Skin of body (tissue), 2 donors: ENCODE results near the gene FUT7. TPM values are rescaled to one million over a fixed set of nuclear protein-coding genes. Genes with fewer than 3 reads are reported as not detected.
"Not testable (repeated sequence)": the region's sequence is repeated elsewhere in the genome, so short reads cannot be mapped to it uniquely, and the experiment has no call there.

ENCODE experiments used
- DNase-seq: peaks from one replicate; lab custom pipeline; 2025; lab: John Stamatoyannopoulos, UW
- total RNA-seq: library from RNA; depleted of rRNA; stranded (reverse); fragments of >200 nt; gene quantifications from one replicate; pipeline ENCODE4 v1.2.3, GENCODE V29; 2014

The FUT7 gene
- total RNA-seq, 1 donor from 2014 or later, result 0.39 TPM

GRCh38 chr9:137066096-137066861, 34.4 kb upstream of the FUT7 start:
- DNase-seq, result no peak

GRCh38 chr9:137065336-137065967, 33.6 kb upstream of the FUT7 start:
- DNase-seq, result no peak

GRCh38 chr9:137064880-137065164, 32.9 kb upstream of the FUT7 start:
- no peak for DNase-seq

GRCh38 chr9:137064027-137064879, 32.4 kb upstream of the FUT7 start:
- DNase-seq, result no peak

DNA sequence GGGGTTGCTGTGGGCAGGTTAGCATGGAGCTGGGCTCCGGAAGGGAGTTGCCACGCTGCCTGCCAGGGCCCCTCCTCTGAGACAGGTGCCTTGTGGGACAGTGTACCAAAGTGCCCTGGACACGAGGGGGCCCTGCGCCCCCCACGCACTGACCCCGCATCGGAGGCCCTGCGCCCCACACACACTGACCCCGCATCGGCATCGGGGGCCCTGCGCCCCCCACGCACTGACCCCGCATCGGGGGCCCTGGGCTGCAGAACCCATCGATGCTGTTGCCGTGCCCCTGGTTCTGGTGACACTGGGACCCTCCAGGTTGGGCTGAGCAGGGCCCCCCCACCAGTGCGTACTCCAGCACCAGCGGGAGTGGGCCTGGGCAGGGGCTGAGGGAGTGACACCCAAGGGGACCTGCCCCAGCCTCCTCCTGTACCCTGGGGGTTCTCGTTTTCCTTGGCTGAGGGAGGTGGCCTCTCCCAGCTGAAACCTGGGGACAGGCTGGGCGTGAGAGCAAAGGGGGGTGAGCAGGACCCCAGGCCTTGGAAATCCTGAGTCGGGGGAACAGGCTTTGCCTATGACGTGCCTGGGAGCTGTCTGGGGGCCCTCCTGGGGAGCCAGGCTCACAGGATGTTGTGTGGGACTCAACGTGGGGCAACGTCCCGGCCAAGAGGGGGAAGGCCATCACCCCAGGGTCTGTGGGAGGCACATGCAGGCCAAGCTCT, 31.6 kb upstream of the FUT7 start:
- DNase-seq, result no peak

GRCh38 chr9:137062798-137063197, 30.9 kb upstream of the FUT7 start:
- DNase-seq, result not testable (repeated sequence)

DNA sequence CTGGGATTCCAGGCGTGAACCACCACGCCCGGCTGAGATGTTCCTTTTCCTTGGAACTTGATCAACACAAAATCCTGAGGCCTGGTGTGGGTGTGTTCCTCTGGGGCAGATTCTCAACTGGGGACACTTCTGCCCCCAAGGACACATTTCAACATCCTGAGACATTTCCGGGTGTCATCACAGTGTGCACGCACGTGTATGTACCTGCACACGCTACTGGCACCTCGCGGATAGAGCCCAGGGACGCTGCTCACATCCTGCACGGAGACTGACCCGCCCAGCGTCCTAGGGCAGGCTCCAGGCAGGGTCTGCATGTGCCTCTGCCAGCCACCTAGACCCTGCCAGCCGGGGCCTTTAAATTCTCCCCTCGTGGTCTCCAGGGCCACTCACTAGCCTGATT, 30.5 kb upstream of the FUT7 start:
- DNase-seq, result no peak

- no peak for DNase-seq
These were observed 26.8 kb upstream of the FUT7 start for GRCh38 chr9:137058521-137059234.

DNA sequence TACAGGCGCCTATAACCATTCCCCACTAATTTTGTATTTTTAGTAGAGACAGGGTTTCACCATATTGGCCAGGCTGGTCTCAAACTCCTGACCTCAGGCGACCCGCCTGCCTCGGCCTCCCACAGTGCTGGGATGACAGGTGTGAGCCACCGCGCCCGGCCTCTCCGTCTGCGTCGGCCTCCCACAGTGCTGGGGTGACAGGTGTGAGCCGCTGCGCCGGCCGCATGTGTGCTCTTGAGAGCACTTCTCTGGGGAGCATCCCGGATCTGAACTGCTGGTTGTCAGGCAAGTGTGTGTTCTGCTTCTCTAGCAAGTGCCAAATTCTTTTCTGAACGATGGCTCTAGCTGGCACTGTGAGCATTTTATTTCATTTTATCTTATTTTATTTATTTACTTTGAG, 25.7 kb upstream of the FUT7 start:
- no peak for DNase-seq

DNA sequence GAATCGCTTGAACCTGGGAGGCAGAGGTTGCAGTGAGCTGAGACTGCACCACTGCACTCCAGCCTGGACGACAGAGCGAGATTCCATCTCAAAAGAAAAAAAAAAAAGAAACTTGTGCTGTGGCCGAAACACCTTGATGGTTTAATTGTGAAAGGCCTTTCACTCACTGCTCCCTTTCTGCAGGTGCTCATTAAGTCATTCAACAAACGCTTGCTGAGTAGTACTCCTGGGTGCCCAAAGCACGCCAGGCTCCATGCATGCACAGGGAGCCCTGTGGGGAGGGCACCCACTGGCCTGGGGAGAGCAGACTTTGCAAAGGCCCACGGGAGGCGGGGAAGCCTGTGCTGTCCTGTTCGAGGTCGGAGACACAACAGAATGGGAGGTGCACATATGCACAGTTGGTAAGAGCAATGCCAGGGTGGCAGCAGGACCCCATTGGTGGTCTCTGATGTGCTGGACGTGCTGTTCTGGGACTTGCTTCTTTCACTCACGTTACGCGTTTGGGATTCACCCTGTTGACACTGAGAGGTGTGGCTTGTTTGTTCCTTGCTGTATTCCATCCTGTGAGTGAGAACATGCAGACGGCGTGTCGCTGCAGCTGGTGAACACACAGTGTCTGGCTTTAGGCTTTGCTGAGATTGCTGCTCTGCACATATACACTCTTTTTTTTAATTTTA, 25.0 kb upstream of the FUT7 start:
- peak; percentile 42 for DNase-seq

DNA sequence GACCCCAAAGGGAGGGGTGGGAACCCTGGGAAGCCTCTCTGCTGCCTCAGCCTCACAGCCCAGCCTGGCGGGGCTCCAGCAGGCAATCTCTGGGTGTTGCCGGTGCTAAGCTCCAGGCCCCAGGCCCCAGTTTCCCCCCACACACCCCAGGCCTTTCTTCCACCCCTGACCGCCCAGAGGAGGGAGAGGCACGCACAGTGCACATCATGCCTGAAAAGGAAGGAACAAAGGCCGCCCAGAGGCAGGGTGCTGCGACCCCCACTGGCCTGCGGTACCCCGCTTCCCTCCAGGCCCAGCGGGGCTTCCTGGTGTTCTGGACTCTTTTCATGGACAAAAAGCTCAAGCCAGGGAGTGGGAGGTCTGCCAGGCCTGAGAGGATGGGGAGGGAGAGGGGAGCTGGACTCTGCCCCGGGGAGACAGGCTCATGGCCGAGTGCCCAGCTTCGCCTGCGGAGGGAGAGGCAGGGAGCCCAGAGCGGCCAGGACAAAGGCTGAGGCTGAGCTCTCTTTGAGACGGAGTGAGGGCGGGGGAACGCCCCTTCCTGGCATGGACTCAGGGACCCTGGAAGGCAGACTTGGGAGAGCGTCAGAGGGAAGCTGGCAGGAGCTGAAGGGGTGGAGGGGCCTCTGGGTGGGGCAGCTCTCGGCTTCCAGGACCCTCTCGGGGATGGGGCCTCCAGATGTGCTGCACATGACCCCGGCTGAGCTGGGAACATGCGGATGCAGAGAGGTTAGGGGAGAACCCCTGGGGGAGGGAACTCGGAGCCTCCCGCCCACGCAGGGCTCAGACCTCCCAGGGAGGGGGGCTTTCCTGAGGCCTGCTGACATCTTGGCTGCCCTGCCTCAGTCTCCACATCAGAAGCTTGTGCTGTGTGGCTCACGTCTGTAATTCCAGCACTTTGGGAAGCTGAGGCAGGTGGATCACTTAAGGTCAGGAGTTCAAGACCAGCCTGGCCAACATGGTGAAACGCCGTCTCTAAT, 23.8 kb upstream of the FUT7 start:
- peak; percentile 91 for DNase-seq

DNA sequence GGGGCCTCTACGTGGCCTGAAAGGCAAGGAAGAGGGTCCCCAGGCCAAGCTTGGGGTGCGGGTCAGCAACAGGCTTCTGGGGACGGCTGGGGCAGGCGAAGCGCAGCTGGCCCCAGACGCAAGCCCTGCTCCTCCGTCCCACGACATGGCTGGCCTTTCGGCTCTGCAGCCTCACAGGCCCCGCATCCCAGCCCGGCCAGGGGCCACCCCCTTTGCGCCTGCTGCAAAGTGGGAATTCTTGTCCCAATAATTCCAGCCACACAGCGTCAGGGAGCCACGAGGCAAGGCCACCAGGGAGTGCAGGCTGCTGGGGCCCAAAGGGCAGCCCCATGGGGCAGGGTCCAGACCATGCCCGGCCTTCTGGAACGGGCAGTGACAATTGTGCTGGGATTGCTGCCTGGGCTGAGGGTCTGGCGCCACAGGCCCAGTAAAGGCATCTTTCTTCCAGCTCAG, 23.1 kb upstream of the FUT7 start:
- no peak for DNase-seq

DNA sequence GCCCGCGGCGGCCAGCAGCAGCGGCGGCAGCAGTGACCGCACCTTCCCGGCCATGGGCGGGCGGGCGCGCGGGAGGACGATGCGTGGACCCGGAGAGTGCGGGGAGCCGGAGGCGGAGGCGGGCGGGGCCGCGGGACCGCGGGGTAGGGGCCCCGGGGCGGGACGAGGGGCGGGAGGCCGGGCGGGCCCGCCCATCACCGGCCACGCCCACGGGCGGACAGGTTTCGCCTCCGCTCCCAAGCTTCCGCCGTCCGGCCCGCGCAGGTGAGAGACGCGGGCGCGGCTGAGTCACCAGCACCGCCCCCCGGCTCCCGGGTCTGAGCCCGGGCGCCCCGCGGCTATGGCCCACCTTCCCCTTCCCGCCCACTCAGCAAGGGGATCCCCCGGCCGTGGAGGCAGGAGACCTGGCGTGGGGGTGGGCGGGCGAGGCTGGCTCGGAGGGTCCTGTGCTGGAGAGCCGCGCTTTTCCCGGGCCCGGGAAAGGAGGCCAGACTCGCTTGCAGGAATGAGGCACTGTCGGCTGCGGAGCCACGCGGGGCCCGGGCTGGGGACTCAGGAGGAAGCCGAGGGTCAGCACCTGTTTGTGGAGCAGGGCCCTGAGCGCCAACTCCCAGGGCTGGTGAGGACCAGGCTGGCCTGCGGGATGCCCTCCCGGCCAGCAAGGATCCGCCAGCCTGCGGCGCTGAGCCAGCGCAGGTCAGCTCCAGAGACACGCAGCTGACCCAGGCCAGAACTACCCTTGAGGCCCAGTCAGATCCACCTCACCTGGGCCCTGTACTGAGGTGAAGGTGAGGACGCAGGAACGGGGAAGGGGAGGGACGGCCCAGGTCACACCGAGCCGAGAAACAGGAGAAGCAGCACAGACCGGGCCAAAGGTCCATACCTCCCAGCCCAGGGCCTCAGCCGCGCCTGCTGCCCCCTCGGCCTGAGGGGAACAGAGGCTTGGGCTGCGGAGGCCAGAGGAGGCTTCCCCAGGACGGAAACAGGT, 22.4 kb upstream of the FUT7 start, which contains the start of gene ENTPD2:
Gene ENTPD2 (minus strand): TSS at position 118 of the 988 bp plus-strand sequence. CDS start 64 bp downstream, at position 54.
- no peak for DNase-seq

DNA sequence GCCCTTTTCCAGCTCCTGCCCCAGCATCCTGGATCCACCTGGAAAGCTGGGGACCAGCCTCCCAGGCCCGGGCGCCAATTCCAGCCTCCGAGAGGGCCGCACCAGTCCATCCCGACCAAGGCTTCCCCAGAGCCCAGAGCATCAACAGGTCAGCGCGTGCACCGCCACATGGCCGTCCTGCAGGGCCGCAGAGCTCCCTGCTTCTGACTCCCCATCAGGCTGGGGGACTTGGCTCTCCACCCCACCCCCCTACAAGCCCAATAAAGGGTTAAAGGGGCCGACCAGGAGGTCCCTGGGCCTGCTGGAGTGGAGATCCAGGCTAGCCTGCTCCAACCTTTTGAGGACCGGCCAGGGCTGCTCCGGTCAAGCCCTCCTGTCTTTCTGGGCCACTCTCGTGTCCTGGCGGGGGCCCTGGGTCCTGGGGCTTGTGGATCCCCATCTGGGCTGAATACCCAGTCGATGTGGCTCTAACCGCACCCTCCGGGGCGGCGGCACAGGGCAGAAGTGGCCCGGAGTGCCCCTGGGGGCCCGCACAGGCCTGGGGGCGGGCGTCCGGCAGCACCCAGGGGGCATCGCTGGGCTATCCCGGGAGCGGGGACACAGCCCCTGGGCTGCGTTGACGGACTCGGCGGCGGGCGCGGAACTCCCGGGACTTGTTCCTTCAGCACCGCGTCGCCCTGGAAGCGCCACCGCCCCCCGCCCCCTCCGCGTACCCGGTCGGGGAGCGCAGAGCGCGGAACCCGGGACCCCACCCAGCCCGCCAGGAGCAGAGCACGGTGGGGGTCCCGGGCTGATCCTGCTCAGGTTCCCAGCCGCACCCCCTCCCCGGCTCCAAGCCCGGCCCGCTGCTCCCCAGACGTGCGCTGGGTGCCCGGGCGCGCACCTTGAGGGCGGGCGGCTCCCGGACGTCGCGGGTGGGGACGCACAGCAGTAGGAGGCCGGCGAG, 21.4 kb upstream of the FUT7 start:
- no peak for DNase-seq

DNA sequence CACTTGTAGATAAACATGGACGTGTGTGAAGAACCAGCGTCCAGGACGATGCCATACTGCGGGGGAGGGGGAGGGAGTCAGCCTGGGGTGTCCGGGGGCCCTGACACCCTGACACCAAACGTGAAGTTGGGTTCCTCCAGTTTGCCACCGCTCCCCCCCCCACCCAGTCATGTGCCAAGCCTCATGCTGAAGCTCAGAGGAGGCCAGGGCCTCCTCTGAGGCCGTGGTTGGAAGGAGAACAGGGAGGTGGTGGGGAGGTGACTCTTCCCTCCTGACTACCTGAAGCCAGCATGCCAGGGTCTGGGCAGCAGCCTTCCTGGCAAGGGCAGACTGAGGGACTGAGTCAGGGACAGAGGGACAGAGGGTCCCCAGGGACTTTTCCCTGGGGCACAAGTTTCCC, 20.4 kb upstream of the FUT7 start:
- no peak for DNase-seq

- no peak for DNase-seq
These were observed 19.3 kb upstream of the FUT7 start for GRCh38 chr9:137051145-137051724.
